NT2/D1 (cell line): ENCODE measurements around the gene EXD3.

ENCODE experiments used
- DNase-seq: peaks from one replicate; pipeline ENCODE4 v3.0.0-alpha.2; 2011; ENCODE audit warnings: low read depth, low spot score
- H3K27me3 ChIP-seq: 2 replicates; pipeline ENCODE4 v1.6.0; 2011; ENCODE audit warnings: mild to moderate bottlenecking; ENCODE audit not compliant: insufficient read length, insufficient read depth
- H3K36me3 ChIP-seq: 2 replicates; pipeline ENCODE4 v1.6.1; 2011; ENCODE audit warnings: mild to moderate bottlenecking, low read length, mixed read lengths; ENCODE audit not compliant: insufficient read depth, insufficient read length
- H3K4me1 ChIP-seq: 2 replicates; pipeline ENCODE4 v1.5.1; 2011; ENCODE audit not compliant: insufficient read depth, insufficient read length
- H3K4me3 ChIP-seq: 2 replicates; pipeline ENCODE4 v1.5.1; 2011; ENCODE audit warnings: low read depth; ENCODE audit not compliant: insufficient read length
- H3K9ac ChIP-seq: 2 replicates; pipeline ENCODE4 v1.6.0; 2011; ENCODE audit warnings: low read depth; ENCODE audit not compliant: insufficient read length
- H3K9me3 ChIP-seq: 2 replicates; pipeline ENCODE4 v1.5.1; 2011; ENCODE audit warnings: mild to moderate bottlenecking, low read length; ENCODE audit not compliant: insufficient read depth
- SUZ12 ChIP-seq: IDR thresholded peaks from 2 replicates; pipeline ENCODE4 v1.6.1; 2011; ENCODE audit not compliant: insufficient read length, insufficient read depth; ENCODE audit errors: extremely low read depth
- YY1 ChIP-seq: IDR thresholded peaks from 2 replicates; pipeline ENCODE4 v1.6.1; 2011; ENCODE audit not compliant: insufficient read length, insufficient read depth
- ZNF274 ChIP-seq: IDR thresholded peaks from 2 replicates; pipeline ENCODE4 v1.6.1; 2011; ENCODE audit warnings: mild to moderate bottlenecking, low read depth, low read length

EXD3 gene

GRCh38 chr9:137276473-137277328, 146.3 kb downstream of the EXD3 start:
- Histone ChIP-seq H3K9me3 (peaks cover 14% of the 10 kb centered on the region; the same call in 1 of the 2 replicates), H3K36me3 (peaks cover 52% of the 10 kb centered on the region), H3K4me1 (peaks cover 49% of the 10 kb centered on the region), H3K4me3 (peak overlapping the region; percentile 28), H3K9ac (peak overlapping the region; percentile 80), H3K27me3 (peaks cover under 1% of the 10 kb centered on the region)
- no peak for DNase-seq
- TF ChIP-seq YY1 (no peak), ZNF274 (no peak), SUZ12 (no peak)

- Histone ChIP-seq H3K9ac (peak overlapping the region; percentile 80), H3K4me3 (no peak overlapping the region), H3K36me3 (peaks cover 59% of the 10 kb centered on the region), H3K27me3 (no peaks in the 10 kb centered on the region), H3K9me3 (peaks cover 14% of the 10 kb centered on the region; the same call in 1 of the 2 replicates), H3K4me1 (peaks cover 52% of the 10 kb centered on the region)
- DNase-seq, result no peak
- TF ChIP-seq SUZ12 (no peak), YY1 (no peak), ZNF274 (no peak)
Observed at GRCh38 chr9:137275588-137276472, 147.1 kb downstream of the EXD3 start.

GRCh38 chr9:137275203-137275587, 147.8 kb downstream of the EXD3 start:
- peaks cover 48% of the 10 kb centered on the region for H3K4me1 ChIP-seq
- no peak for DNase-seq
- H3K36me3 ChIP-seq, result peaks cover 61% of the 10 kb centered on the region
- TF ChIP-seq SUZ12, result no peak
- no peak for TF ChIP-seq YY1
- no peak for TF ChIP-seq ZNF274
- H3K9ac ChIP-seq, result peak overlapping the region; percentile 80
- peaks cover 14% of the 10 kb centered on the region; the same call in 1 of the 2 replicates for H3K9me3 ChIP-seq
- no peak overlapping the region for H3K4me3 ChIP-seq
- no peaks in the 10 kb centered on the region for H3K27me3 ChIP-seq

DNA sequence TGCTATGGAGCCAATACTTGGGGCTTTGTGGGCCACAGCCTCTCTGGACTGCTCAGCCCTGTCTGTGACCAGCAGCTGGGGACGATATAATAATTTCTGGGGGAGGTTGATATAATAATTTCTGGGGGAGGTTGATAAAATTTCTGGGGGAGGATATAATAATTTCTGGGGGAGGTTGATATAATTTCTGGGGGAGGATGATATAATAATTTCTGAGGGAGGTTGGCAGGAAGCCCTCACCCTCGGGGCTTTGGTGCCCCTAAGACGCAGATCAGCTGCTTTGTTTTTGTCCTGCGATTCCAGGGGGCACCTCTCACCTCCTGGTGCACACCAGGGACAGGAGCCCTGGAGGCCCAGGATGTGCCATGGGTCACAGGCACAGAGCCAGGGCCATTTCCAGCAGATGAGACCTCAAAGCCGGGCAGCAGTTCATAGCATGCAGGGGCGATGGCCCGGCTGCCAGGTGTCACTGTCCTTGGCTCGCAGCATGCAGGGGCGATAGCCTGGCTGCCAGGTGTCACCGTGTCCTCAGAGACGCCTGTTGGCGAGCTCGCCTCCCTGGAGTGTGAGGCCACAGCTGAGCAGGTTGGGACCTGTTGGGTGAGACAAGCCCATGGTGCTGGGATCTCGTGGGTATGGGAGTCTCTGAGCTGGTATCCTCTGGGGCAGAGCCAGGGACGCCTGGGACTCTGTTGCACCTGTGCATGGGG, 149.2 kb downstream of the EXD3 start:
- Histone ChIP-seq H3K9ac (peak overlapping the region; percentile 36), H3K4me1 (peaks cover 41% of the 10 kb centered on the region), H3K9me3 (peaks cover 3% of the 10 kb centered on the region; the same call in 1 of the 2 replicates), H3K27me3 (no peaks in the 10 kb centered on the region), H3K4me3 (no peak overlapping the region), H3K36me3 (peaks cover 62% of the 10 kb centered on the region)
- TF ChIP-seq ZNF274 (no peak), YY1 (no peak)
- no peak for DNase-seq

DNA sequence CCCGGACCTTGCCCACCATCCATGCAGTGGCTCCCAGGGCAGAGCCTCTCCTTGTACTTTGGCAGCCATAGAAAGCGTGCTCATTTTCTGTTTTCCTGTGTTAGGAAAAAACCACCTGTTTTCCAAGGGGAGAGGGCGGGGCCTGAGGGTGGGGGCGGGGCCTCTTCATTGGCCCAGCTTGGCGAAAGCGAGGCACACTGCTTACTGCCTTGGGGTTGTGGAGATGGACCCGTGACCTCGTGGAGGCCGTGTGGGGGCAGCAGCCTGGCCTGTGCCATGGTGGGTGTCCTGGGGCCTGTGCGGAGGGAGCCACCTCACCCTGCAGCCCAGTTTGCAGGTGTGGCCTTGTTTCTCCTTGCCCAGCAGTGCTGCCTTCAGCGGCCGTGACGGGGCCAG, 149.9 kb downstream of the EXD3 start:
- H3K4me3 ChIP-seq, result no peak overlapping the region
- H3K27me3 ChIP-seq, result no peaks in the 10 kb centered on the region
- no peaks in the 10 kb centered on the region for H3K9me3 ChIP-seq
- H3K36me3 ChIP-seq, result peaks cover 64% of the 10 kb centered on the region
- H3K4me1 ChIP-seq, result peaks cover 42% of the 10 kb centered on the region
- H3K9ac ChIP-seq, result no peak overlapping the region
- DNase-seq, result no peak
- TF ChIP-seq ZNF274 (no peak), YY1 (no peak), SUZ12 (no peak)

GRCh38 chr9:137272241-137273094, 150.5 kb downstream of the EXD3 start:
- no peaks in the 10 kb centered on the region for H3K9me3 ChIP-seq
- no peak for DNase-seq
- TF ChIP-seq ZNF274 (no peak), SUZ12 (no peak), YY1 (no peak)
- H3K4me1 ChIP-seq, result peaks cover 42% of the 10 kb centered on the region
- peaks cover 70% of the 10 kb centered on the region for H3K36me3 ChIP-seq
- H3K9ac ChIP-seq, result no peak overlapping the region
- H3K4me3 ChIP-seq, result no peak overlapping the region
- H3K27me3 ChIP-seq, result no peaks in the 10 kb centered on the region
